Thoracic aorta (tissue), 2 donors: ENCODE measurements around the gene CPT1B. TPM values are rescaled to one million over a fixed set of nuclear protein-coding genes. Genes with fewer than 3 reads are reported as not detected.

ENCODE experiments used
- ATAC-seq: fragments of 150-250 bp; one replicate; pipeline ENCODE4 v1.8.0; 2017; ENCODE audit warnings: low read depth; ENCODE audit not compliant: insufficient number of reproducible peaks, low FRiP score
- DNase-seq: peaks from one replicate; pipeline ENCODE4 v3.0.0-alpha.2; 2020; ENCODE audit warnings: low spot score
- H3K27ac ChIP-seq, 2 donors: fragments of 200-600 bp; sonication (generic); 1 replicate in 1 of 2; 2 replicates in 1 of 2; pipeline ENCODE4 v1.5.1; 2016; ENCODE audit warnings: mild to moderate bottlenecking in 2 of 2, moderate library complexity in 2 of 2
- H3K27me3 ChIP-seq: fragments of 200-600 bp; sonication (generic); replicated peaks from 2 replicates; pipeline ENCODE4 v1.6.0; 2016; ENCODE audit warnings: mild to moderate bottlenecking; ENCODE audit not compliant: insufficient read depth
- H3K36me3 ChIP-seq: fragments of 200-600 bp; sonication (generic); one replicate; pipeline ENCODE4 v1.5.1; 2016
- H3K4me1 ChIP-seq, 2 donors: fragments of 200-600 bp; sonication (generic); 1 replicate in 1 of 2; 2 replicates in 1 of 2; pipeline versions ENCODE4 v1.5.1 to v1.6.0; 2016; ENCODE audit warnings: low read depth in 2 of 2, mild to moderate bottlenecking in 1 of 2; ENCODE audit not compliant: control insufficient read depth in 1 of 2
- H3K4me3 ChIP-seq: fragments of 200-600 bp; sonication (generic); 2 replicates; pipeline ENCODE4 v1.5.1; 2016; ENCODE audit warnings: mild to moderate bottlenecking
- H3K9me3 ChIP-seq: fragments of 200-600 bp; sonication (generic); 2 replicates; pipeline ENCODE4 v1.5.1; 2016
- total RNA-seq, 2 donors: library from RNA; depleted of rRNA; stranded (reverse); fragments of >200 nt; gene quantifications; one replicate each; pipeline versions ENCODE4 v1.1.0 to v1.2.3, GENCODE V29; 2016
- TF ChIP-seq, protein P1 (sequence below): fragments of 200-600 bp; sonication (generic); IDR thresholded peaks from one replicate; pipeline ENCODE4 v1.5.1; 2019; ENCODE audit warnings: antibody characterized with exemption

CPT1B gene
- total RNA-seq, 2 donors from 2014 or later, result 14.6 to 21.4 TPM

DNA sequence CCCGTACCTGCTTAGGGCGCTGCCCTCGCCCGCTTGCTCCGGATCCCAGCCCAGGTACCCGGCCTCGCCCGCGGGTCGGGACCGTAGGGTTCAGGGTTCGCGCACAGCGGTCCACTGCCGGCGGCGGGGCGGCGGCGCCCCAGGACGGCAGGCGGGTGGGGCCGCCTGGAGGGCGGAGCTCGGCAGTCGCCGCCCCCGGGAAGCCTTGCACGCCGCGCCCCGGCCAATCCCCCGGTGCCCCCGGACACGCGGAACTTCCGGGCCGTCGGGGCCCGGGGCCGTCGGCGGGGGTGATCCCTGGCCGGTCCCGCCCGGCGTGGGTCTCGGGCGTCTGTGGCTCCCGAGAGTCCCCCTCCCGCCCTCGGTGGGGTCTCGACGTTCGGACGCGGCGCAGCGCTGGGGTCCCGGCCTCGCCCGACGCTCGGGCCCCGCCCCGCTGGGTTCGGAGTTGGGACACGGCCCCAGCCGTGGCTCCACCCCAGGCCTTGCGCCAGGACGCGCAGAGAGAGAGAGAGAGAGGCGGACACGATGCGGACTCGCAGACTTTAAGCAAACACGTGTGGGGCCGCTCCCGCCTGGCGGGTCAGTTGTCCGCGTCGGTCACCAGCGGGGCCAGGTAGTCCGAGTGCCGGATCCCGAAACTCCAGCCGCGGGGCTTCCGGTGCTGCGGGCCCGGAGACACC, 48.2 kb downstream of the CPT1B start, which contains the start of gene TYMP:
TYMP (minus strand) TSS at position 116 of the 683 bp plus-strand sequence. CDS start 303 bp downstream, outside the sequence.
- no peak for DNase-seq
- Histone ChIP-seq H3K4me3 (peak within 1 kb of the TSS; percentile 78), H3K27me3 (peaks cover 5% of the 10 kb centered on the region)

DNA sequence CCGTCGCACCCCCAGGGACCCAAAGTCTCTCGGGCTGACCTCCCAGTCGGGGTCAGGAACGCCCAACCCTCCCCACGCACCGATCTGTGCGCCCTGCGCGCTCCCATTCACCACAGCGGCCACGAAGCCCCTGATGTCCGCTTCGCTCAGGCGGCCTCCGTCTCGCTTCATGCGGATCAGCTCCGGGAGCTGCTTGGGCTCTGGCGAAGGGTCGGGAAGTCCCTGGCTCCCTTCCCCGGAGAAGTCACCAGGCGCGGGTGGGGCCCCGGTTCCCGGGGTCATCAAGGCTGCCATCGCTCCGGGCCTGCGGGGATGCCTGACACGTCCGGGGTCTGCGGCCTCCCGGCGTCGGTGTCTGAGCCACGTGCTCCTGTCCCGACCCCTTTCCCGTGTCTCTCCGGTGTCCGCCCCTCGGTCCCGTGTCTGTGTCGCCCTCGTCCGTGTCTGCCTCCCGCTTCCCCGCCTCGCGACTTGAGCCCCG, 48.8 kb downstream of the CPT1B start:
- no peaks in the 10 kb centered on the region for H3K9me3 ChIP-seq
- H3K27me3 ChIP-seq, result peaks cover 5% of the 10 kb centered on the region
- peaks cover 24 to 50% of the 10 kb centered on the region in 2 donors for H3K4me1 ChIP-seq
- TF ChIP-seq, protein P1, sequence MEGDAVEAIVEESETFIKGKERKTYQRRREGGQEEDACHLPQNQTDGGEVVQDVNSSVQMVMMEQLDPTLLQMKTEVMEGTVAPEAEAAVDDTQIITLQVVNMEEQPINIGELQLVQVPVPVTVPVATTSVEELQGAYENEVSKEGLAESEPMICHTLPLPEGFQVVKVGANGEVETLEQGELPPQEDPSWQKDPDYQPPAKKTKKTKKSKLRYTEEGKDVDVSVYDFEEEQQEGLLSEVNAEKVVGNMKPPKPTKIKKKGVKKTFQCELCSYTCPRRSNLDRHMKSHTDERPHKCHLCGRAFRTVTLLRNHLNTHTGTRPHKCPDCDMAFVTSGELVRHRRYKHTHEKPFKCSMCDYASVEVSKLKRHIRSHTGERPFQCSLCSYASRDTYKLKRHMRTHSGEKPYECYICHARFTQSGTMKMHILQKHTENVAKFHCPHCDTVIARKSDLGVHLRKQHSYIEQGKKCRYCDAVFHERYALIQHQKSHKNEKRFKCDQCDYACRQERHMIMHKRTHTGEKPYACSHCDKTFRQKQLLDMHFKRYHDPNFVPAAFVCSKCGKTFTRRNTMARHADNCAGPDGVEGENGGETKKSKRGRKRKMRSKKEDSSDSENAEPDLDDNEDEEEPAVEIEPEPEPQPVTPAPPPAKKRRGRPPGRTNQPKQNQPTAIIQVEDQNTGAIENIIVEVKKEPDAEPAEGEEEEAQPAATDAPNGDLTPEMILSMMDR, result no peak
- H3K36me3 ChIP-seq, result no peaks in the 10 kb centered on the region
- no peak for DNase-seq
- H3K27ac ChIP-seq, result peak overlapping the region; percentile 72 to 83
- H3K4me3 ChIP-seq, result peak overlapping the region; percentile 78
- no peak for ATAC-seq

More for the DNA sequence above, 48.2 kb downstream of the CPT1B start, which contains the start of gene TYMP:
- Histone ChIP-seq H3K27ac (peak within 1 kb of the TSS; percentile 72 to 83), H3K36me3 (no peaks in the 10 kb centered on the region), H3K4me1 (peaks cover 20 to 44% of the 10 kb centered on the region in 2 donors), H3K9me3 (no peaks in the 10 kb centered on the region)
- no peak for ATAC-seq
- TF ChIP-seq, protein P1, result no peak

DNA sequence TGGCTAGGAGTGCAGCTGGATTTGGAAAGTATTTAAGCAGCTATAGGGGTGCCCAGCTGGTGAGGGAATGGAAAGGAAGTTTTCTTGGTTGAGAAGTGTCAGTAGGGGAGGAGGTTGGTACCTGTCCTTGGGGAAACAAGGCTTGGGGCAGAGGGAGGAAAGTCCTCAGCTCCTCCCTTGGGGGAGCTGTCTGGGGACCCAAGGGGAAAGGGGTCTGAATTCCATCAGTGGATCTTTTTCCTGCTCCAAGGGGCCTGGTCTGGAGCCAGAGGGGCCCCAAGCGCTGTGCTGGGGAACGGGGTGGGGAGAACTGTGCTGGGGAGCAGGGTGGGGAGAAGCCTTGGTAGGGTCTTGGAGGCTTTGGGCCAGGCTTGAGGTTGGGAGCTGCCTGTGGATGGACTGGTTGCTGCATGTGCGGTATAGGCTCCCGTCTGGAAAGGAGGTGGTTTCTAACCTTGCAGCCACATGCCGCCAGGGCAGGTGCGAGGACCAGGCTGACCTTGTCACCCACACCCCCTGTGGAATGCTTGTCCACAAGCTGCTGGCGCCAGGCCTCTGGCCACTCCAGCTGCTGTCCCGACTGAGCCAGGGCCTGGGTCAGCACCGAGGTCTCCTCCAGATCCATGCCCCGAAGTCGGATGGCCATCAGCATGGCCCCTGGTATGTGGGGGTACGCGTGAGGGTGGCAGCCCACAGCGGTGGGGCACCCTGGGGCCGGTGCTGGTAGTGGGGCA, 49.4 kb downstream of the CPT1B start:
- H3K4me1 ChIP-seq, result peaks cover 29 to 54% of the 10 kb centered on the region in 2 donors
- peak overlapping the region; percentile 72 to 83 for H3K27ac ChIP-seq
- ATAC-seq (no peak), DNase-seq (no peak)
- H3K27me3 ChIP-seq, result peaks cover 5% of the 10 kb centered on the region
- no peaks in the 10 kb centered on the region for H3K9me3 ChIP-seq
- H3K36me3 ChIP-seq, result peaks cover 2% of the 10 kb centered on the region
- H3K4me3 ChIP-seq, result peak overlapping the region; percentile 78
- TF ChIP-seq, protein P1, result no peak

DNA sequence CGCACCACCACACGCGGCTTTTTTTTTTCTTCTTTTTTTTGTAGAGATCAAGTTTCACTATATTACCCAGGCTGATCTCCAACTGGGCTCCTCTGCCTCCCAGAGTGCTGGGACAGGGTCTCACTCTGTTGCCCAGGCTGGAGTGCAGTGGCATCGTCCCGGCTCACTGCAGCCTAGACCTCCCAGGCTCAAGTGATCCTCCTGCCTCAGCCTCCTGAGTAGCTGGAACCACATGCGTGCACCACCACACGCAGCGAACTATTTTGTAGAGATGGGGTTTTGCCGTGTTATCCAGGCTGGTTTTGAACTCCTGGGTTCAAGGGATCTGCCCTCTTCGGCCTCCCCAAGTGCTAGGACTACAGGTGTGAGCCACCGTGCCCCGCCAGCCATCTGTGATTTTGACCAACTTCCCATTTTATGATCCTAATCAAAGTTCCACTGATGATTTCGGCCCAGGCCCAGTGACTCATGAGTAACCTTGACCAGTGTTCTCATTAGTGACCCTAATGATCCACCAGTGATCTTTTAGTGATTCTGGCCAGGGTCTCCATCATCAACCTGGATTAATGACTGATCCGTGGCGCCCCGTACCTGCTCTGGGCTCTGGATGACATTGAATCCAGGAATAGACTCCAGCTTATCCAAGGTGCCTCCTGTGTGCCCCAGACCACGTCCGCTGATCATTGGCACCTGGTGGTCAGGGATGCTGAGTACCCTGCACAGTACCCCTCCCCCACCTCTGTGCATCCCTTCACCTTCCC, 50.1 kb downstream of the CPT1B start:
- no peaks in the 10 kb centered on the region for H3K9me3 ChIP-seq
- peaks cover 5% of the 10 kb centered on the region for H3K27me3 ChIP-seq
- no peak for ATAC-seq
- H3K4me3 ChIP-seq, result peak overlapping the region; percentile 78
- peaks cover 8% of the 10 kb centered on the region for H3K36me3 ChIP-seq
- TF ChIP-seq, protein P1, result no peak
- DNase-seq, result no peak
- H3K27ac ChIP-seq, result no peak overlapping the region
- peaks cover 29 to 54% of the 10 kb centered on the region in 2 donors for H3K4me1 ChIP-seq
